ENCODE measurements around the gene IGF1R. TPM values are rescaled to one million over a fixed set of nuclear protein-coding genes. Genes with fewer than 3 reads are reported as not detected.

IGF1R gene
- total and polyA plus RNA-seq, 2 of the 8 experiments (the other 6 are each of a cell fraction or from before 2014, with no cell fraction given) = 32.9 to 109 TPM

- no peak for TF ChIP-seq CHD7 (IDR thresholded peaks at IDR 0.05; ENCODE audit: insufficient replicate concordance, low read length)
- no peak for TF ChIP-seq SUZ12 (IDR thresholded peaks at IDR 0.05; ENCODE audit: low read length)
- no peak for TF ChIP-seq SIRT6 (IDR thresholded peaks at IDR 0.05; ENCODE audit: low read length)
- no peak for TF ChIP-seq SIX5 (IDR thresholded peaks at IDR 0.05; ENCODE audit: low read depth, low read length)
- no peak for TF ChIP-seq EZH2 (IDR thresholded peaks at IDR 0.05; ENCODE audit: low read depth, low read length, severe bottlenecking)
These were observed 11.7 kb downstream of the IGF1R start (continued) for GRCh38 chr15:98660055-98660454.
